DMS114 treated with DMSO at 0.1 percent for 48 hours (cell line): ENCODE results near the gene BICC1.

ENCODE experiments used
- DNase-seq: peaks from one replicate; lab custom pipeline; 2025; ENCODE audit not compliant: unreplicated experiment; lab: John Stamatoyannopoulos, UW

Gene BICC1

DNA sequence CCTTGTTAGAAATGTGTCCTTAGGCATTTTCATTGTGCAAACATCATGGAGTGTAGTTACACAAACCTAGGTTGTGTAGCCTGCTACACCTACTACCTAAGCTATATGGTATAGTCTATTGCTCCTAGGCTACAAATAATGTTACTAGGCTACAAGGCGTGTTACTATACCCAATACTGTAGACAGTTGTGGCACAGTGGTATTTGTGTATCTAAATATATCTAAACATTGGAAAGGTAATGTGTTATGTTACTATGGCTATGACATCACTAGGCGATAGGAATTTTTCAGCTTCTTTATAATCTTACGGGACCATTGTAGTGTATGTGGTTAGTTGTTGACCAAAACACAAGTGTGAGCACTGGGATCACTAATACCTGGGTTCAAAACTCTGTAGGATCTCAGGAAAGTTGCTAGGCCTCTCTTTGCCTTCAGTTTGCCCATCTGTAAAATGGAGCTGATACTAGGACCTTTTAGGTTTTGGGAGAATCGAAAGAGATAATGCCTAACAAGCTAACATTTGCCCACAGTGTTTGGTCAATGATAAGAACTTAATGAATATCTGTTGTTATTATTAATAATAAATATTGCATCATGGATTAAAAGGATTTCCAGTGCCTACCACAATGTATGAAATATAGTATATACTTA, 2.7 kb downstream of the BICC1 start:
- DNase-seq = no peak

DNA sequence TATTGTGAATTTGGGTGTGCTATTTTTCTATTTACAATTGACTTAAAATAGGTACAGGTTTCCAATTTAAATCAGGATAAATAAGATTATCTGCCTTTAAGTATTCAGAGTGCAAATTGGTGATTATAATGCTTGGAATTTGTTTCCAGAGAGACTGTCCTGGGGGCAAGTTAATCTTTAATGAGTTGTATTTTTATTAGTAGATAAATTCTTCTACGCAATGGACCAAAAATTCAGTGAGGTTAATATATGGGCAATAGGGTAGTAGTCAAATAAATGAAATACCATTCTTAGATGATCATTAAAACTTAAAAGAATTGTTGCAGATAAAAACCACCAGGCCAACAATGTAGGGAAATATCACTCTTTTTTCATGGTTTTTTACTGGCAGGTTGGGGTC, 3.4 kb downstream of the BICC1 start:
- no peak for DNase-seq

- DNase-seq = no peak
These were observed 4.0 kb downstream of the BICC1 start for GRCh38 chr10:58516671-58517070.

- no peak for DNase-seq
These were observed 4.4 kb downstream of the BICC1 start for GRCh38 chr10:58517081-58517480.

DNA sequence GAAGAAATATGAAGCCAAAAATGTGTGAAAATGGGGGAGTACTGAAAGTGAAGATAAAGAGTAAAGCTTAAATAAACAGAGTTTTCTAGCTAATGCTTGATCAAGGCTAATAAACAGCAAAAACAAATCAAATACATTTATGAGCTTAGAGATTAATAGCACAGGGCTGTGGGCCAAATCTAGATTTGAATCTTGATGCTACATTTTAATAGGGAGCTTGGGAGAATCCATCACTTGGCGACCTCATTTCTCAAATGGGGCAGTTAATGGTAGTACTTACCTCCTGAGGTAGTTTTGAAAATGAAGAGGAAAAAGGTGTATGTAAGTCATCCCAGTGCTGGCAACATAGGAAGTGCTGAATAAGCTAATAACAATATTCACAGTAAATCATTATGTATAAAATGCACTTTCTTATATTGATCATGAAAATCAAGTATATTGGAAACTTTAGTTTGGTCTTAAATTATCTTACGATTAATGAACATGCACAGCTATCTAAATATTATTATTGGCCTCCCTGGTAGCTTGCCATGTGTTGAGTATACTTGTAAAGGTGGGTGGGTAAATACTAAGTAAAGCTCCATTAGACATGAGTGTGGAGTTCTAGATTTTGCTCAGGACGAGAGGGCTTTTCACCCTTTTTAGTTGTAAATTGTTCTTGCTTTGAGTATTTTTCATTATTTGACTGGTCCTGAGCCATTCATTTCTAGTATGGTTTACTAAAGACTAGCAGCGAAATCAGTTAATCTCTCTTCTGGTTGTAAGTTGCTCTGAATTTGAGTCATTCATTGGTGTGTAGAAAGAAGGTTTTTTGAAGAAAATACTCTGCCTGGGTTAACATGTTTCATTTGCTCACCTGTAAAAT, 5.1 kb downstream of the BICC1 start:
- DNase-seq = no peak

- DNase-seq = no peak
These were observed 6.1 kb downstream of the BICC1 start for GRCh38 chr10:58518775-58519174.

DNA sequence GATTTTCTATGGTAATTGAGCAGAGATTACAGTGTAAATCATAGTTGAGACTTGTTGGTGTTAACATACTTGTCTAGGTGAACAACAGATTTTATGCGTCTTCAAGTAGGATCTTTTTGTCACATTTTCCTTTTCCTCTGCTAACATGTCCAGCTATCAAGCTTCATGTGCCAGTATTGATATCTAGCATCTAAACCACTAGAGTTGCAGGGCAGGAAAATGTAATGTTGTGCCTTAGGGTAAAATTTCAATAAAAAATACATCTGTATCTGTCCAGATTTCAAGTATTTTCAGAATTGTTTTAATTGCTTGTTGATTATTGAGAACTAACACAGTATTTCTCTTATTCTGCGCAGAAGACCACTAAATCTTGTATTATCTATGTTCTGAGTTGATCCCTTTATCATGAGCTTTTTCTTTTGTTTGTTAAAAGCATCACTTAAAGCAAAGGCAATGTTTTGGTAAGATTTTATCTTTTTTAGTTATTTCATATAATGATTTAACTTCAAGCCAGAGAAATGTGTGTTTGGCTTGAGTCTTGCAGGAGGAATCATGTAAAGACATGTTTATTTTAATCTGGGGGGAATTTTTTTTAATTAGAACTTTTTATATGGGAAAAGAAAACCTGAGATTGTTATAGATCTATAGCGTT, 16.5 kb downstream of the BICC1 start:
- no peak for DNase-seq

- DNase-seq = peak; percentile 51
These were observed 18.5 kb downstream of the BICC1 start for GRCh38 chr10:58531084-58531695.

DNA sequence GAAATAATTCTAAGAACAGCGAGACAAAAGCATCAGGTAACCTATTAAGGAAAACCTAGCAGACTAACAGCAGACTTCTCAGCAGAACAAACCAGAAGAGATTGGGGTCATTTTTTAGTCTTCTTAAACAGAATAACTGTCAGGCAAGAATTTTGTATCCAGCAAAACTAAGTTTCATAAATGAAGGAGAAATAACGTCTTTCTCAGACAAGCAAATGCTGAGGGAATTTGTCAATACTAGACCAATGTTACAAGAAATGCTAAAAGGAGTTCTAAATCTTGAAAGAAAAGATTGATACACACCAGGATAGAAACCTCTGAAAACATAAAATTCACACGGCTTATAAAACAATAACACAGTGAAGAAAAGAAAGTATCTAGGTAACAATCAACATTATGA, 22.6 kb downstream of the BICC1 start:
- no peak for DNase-seq

- DNase-seq = no peak
These were observed 30.5 kb downstream of the BICC1 start for GRCh38 chr10:58543141-58543540.

DNA sequence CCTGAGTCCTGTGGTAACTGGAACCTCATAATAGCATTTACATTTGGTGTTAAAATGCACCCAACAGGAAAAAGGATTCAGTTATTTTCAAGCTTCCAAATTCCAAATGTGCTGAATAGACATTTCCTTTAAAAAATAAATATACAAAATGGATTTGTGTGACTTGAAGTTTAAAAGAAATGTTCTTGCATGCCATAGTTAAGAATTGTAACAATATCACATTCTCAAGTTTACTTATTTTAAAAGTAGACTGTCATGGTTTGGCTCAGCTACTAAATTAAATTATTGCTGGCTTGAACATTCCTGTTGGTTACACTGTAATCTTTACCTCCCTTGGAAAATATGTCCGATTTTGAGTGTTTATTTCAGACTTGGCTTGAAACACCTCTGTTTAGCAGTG, 31.5 kb downstream of the BICC1 start:
- no peak for DNase-seq

DNA sequence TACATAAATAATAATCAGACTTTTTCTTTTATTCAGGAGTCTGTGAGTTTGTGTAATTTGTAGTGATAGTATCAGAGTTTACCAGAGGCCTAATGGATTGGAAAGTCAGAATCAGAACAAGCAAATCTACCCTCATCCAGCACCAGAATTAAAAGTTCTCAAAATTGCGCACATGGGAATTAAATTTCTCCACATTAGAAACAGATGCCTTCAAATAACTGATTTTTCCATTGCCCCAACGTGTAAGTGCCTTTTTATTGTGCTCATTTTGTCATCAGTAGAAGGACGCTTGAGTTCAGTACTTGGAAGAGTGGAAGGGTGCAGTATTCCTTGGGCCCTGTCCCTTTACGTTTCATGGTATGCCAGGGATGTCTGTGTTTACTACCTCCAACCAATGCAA, 32.8 kb downstream of the BICC1 start:
- no peak for DNase-seq

DNA sequence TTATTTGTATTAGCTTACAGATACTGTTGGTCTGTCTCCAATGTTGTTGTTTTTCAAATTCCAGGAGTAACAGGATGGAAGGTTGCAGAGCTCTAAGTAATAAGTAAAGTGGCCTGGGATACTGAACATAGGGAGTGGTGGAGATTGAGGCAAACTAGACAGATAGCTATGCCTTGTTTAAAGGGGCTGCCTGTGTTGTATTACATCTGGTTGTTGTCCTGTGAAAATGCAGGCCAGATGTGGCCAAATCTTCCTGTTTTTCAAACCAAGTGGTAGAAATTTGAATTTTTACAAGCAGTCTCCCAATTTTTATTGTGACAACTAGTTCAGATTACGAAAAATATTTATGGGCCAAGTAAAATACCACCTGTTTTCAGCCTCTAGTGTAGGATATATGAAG, 33.5 kb downstream of the BICC1 start:
- DNase-seq = no peak

DNA sequence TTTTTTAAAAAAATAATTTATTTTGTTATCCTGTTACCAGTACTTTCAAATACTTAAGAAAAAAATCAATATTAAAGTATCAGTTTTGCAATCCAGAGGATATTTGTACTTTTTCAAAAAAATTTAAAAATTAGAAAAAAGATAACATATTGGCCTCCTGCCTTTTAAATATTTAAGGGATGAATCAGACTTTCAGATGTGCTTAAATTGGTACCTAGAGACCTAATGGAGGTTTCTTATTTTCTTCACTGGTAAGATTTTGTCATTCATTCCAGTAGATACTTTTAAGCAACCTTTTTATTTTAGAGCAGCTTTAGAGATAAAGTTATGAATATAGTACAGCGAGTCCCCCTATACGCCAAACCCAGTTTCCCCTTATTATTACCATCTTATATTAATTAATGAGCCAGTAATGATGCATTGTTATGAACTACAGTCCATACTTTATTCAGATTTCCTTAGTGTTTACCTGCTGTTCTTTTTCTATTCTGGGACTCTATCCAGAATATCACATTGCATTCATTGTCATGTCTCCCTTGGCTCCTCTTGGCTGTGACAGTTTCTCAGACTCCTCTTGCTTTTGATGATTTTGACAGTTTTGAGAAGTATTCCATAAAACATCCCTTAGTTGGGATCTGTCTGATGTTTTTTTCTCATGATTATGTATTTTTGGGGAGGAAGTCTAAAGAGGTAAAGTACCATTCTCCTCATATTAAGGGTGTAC, 34.2 kb downstream of the BICC1 start:
- no peak for DNase-seq

DNA sequence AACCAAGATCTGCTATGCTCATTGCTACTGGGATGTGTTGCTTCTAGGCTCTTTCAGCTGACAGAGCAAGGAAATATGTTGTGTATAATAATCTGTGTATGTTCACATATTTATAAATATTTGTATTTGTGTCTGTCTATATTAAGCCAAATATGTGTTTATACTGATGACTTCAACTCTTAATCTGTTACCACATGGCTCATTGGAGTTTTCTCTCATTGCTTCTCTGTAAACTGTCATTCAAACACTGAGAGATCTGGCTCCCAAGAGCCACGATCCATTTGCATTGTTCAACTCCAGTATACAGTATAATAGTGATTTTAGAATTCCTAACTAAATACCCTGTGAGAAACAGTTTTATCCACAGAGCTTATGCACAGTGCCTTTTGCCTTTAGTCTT, 35.3 kb downstream of the BICC1 start:
- DNase-seq = no peak

DNA sequence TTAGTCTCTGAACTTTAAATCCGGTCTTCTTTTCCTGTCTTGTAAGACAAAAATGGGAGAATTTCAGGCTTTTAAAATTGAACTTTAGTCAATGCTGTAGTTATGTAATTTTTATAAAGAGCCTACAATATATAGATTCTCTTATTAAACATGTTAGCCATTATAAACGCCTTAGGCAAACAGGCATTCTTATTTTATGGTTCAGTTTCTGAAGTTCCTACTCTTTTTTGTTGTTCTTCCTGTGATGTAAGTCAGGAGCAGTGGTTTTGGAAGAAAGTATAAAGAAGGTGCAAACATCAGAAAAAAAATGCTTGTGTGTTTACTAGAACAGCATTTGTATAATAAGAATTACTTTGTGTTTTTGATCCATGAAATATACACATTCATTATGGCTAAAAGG, 41.6 kb downstream of the BICC1 start:
- DNase-seq = no peak

- no peak for DNase-seq
These were observed 42.7 kb downstream of the BICC1 start for GRCh38 chr10:58555170-58555929.

GRCh38 chr10:58555930-58556311, 43.2 kb downstream of the BICC1 start:
- DNase-seq = no peak

- no peak for DNase-seq
These were observed 44.0 kb downstream of the BICC1 start for GRCh38 chr10:58556516-58557165.

- no peak for DNase-seq
These were observed 45.0 kb downstream of the BICC1 start for GRCh38 chr10:58557714-58558113.
